ENCODE data around the gene ARHGAP22.

ARHGAP22 gene

GRCh38 chr10:48526011-48526821, 78.7 kb downstream of the ARHGAP22 start:
- no peak for DNase-seq

DNA sequence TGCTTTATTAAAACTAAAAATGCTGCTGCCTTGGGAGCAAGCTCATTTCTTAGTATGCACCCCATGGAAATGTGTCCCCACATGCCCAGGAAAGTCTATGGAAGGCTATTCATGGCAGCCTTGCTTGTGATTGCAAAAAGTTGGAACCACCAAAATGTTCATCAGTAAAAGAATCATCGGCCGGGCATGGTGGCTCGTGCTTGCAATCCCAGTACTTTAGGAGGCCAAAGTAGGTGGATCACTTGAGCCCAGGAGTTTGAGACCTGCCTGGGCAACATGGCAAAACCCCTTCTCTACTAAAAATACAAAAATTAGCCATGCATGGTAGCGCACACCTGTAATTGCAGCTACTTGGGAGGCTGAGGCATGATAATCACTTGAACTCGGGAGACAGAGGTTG, 79.8 kb downstream of the ARHGAP22 start:
- DNase-seq: no peak

DNA sequence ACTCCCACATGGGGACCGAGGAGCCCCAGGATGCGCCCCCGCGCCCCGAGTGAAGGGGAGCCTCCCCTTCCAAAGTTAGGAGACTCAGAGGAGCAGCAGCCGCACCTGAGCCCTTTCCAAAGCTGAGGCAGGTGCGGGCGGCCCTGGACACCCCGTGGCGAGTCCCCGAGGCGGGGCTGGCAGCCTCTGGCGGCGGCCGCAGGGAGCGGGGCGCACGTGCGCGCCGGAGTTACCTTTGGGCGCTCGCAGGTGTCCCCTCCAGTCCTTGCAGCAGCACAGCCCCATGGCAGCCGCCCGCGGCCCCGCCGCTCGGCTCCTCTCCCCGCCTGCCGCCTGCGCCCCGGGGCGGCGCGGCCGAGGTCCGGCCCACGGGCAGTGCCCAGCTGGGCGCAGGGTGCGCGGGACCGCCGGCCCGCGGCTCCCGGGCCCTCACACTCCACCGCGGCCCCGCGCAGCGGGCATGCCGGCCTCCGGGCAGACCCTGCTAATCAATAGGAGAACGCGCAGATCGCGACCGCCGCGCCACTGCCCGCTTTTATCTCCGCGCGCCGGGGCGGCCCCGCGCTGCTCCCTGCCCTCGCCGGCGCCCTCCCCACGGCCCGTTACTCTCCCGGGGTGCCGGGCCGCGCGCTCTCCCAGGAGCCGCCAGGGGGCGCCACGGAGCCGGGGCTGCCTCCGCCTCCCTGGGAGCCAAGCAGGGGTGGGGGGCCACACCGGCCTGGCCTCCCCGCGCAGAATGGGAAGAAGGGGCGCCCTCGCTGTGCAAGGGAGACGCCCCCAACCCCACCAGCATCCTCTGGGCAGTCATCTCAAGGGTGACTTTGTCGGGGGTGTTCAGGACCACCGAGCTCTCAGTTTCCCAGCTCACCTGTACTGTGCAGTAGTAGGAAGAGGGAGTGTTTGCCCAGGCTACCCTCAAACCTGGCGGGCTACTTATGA, 80.8 kb downstream of the ARHGAP22 start:
- no peak for DNase-seq

DNA sequence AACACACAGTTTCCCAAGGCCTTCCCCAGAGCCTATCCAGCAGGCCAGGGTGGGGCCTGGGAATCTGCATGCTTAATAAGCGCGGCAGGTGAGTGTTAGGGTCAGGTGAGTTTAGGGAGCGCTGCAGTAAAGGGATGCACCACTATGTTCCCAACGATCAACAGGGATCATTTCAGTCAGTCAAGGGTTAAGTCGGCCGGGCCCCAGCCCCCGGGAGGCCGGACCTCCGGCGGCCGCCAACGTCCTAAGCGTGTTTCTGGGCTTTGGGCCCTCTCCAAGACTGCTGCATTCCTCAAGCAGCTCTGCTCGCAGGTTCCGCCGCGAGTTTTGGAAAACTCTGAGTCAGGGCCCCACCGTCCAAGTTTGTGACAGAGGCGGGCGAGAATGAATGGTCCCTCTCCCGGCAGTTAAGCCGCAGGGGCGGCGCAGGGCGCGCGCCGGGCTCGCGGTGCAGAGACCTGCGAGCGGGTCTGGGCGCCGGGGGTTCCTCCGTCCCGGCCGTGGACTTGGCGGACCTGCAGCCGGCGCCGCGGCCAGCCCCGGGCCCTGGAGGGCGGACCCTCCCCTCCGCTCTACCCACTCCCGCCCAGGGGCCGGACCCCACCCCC, 81.6 kb downstream of the ARHGAP22 start:
- no peak for DNase-seq

DNA sequence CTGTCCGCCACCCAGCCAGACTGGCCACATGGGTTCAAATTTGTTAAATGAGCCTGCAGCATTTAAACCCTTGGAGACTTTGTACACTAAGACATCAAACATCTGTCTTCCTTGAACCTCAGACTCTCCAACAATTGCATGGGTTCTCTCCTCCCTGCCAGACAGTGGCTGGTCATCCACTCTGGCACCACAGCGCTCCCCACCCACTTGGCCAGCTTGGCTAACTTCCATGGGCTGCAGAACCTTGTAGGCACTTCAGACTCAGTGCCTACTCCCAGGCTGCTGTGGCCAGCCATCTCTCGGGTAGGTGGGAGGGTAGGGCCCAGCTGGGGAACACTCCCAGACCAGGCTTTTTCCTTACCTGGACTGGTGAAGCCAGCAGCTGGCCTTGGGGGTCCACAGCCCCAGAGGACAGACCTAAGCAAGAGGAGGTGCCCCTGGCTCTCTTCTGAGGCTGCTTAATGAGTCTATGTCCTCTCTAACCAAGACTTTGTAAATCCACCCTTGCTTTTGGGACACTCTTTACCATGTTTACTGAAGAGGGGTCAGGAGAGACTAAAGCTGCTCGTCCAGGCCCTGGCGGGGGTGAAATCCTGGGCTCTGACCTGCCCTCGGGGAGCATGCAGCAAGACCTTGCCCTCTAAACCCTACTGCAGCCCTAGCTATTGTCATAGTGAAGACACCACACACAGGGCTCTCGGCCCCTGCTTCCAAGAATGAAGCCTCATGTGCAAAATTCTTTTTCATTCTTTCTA, 82.7 kb downstream of the ARHGAP22 start:
- DNase-seq: no peak

DNA sequence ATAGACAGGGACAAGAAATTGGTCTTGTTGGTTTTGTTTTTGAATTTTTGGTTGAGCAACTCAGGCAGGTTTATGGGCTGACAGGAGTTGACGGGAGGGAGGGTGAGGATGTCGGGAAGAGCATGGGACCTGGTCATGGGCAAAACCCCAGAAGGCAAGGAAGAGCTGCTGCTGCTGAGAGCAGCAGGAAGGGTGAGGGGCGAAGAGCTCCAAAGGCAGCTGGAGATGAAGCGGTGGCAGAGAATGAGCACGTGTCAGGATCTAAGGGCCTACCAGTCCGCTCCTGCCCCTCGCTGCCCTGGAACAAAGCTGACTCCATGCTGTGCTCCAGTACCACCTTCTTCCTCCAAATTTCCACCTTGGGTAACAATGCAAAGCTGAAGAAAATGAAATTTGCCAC, 84.3 kb downstream of the ARHGAP22 start:
- no peak for DNase-seq

- no peak for DNase-seq
Measured at GRCh38 chr10:48520184-48520506, 84.7 kb downstream of the ARHGAP22 start.

DNA sequence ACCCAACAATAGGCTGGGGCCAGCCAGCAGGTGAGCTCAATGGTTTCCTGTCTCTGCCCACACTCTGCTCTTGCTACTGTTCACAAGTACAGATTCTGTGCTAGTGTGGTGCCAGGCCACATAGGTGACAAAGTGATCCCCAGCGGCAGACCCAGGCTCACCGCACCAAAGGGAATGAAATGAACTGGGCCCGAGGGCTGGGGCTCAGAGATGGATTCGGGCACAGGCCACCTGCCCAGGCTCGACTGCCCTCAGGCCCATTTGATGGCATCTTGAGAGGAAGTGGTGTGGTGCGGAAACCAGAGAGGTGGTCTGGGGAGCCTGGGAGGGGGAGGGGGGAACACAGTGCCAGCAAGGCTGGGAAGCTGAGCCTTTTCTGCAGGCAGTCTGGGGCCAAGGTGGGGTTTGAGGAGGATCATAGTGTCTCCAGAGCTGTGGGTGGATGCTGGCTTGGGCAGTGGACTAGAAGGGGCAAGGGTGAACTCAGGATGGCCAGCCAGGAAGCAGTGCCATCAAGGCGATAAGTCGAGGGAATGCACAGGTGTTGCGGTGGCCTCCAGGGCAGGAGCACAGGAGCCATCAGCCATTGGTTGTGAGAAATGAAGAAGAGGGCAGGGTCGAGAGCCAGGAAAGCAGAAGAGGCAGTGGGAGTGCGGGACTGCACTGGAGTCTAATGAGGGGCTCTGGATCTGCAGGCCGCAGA, 85.2 kb downstream of the ARHGAP22 start:
- no peak for DNase-seq

GRCh38 chr10:48518986-48519385, 85.9 kb downstream of the ARHGAP22 start:
- DNase-seq: no peak

- no peak for DNase-seq
Measured at GRCh38 chr10:48517911-48518811, 86.7 kb downstream of the ARHGAP22 start.

GRCh38 chr10:48517482-48517881, 87.4 kb downstream of the ARHGAP22 start:
- no peak for DNase-seq

DNA sequence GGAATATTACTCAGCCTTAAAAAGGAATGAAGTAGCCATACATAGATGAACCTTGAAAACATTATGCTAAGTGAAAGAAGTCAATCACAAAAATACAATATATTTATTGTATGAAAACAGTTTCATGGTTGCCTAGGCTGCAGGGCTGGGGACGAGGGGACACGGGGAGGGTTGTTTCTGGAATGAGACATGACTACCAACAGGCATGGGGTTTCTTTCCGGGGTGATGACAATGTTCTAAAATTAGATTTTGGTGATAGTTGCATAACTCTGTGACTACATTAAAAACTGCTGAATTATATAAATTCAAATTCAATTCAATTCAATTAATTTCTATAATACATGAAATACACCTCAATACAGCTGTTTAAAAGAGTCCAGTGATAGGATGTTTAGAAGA, 88.0 kb downstream of the ARHGAP22 start:
- DNase-seq: no peak

DNA sequence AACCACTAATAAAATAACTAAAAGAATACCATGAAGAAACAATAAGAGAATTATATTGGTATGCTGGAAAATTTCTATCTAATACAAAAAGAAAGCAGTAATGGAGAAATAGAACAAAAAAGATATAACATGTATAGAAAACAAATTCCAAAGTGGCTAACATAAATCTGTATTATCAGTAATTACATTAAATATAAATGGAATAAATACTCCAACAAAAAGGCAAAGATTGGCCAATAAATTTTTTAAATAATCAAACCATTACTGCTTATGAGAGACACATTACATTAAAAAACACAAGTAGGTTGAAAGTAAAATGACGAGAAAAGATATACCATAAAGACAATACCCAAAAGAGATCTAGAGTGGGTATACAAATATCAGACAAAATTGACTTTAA, 90.0 kb downstream of the ARHGAP22 start:
- no peak for DNase-seq

DNA sequence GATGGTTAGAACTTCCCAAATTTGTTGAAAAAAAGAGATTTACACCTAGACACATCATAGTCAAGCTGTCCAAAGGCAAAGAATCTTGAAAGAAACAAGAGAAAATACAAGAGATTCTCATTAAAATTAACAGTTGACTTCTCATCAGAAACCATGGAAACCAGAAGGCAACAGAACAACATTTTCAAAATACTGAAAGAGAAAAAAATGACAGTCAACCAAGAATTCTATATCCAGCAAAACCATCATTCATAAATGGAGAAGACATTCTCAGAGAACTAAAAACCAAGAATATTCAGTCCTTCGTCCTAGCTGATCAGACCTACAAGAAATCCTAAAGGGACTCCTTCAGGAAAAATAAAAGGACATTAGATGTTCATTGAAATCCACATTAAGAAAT, 90.6 kb downstream of the ARHGAP22 start:
- no peak for DNase-seq

DNA sequence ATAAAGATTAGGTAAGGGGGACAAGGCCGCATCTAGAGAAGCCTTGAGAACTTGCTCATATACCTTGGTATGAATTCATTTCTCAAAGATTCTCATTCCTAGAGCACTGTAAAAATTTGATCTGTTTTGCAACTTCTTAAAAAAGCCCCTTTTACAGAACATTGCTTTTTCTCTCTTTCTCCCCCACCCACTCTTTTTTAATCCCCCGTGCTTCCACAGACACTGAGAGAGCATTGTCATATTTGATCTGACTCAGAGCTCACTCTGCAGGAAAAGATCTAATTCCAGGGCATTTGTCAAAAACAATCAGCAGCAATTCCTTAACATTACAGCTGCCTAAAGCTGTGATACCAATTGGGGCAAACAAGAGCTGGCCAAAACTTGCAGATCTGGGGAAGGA, 92.0 kb downstream of the ARHGAP22 start:
- DNase-seq: no peak

GRCh38 chr10:48511875-48512231, 93.0 kb downstream of the ARHGAP22 start:
- DNase-seq: no peak

DNA sequence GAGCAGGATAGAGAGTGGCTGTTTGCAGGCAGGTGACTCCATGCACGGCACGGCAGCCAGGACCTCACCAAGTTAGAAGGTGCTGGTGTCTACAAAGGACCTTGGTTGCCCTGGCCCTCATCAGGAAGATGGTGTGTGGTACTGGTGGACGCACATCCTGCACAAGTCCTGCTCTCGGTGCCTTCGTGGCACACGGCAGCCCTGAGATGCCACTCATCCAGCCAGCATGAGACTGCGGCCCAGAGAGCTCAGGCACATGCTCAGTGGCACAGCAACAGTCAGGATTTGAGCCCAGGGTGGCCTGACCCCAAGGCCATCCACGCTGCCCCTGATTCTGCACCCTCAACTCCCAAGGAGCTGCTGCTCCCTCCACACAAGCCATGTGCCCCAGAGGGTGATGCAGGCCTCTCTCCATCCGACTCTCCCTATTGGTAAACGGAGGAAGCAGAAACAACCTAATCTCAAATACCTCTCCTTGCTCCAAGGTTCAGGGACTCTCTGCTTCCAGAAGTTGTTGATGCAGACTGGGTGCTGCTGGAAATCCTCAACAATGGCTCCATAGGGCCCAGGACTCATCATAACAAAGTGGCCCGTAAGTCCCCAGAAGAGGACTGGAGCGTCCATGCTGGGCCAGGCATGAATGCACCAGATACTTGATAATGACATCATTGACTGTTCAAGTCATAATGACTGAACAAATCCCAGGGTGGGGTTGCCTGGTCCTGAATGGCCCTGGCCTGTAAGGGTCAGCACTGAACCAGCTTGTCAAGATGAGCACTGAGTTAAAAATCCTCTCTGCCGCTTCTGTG, 93.6 kb downstream of the ARHGAP22 start:
- no peak for DNase-seq

GRCh38 chr10:48509974-48510692, 94.7 kb downstream of the ARHGAP22 start:
- DNase-seq: no peak

Data from NCI-H2029 treated with DMSO at 0.1 percent for 48 hours (cell line).